DOHH2 (cell line): ENCODE measurements around the gene MYO1D.

Experiments used
- H3F3A ChIP-seq: fragments of 200-600 bp; sonication (generic), shearing (Covaris generic); 2 replicates; pipeline ENCODE4 v1.6.0; 2016; ENCODE audit warnings: antibody characterized with exemption, mild to moderate bottlenecking; ENCODE audit not compliant: control insufficient read depth, insufficient read depth
- H3K27ac ChIP-seq: fragments of 200-600 bp; sonication (generic); 2 replicates; pipeline ENCODE4 v1.5.1; 2014; ENCODE audit warnings: low read depth, mild to moderate bottlenecking, low read length, moderate library complexity
- H3K27me3 ChIP-seq: fragments of 200-600 bp; sonication (generic); 2 replicates; pipeline ENCODE4 v1.6.1; 2014; ENCODE audit warnings: mild to moderate bottlenecking, low read length, mixed read lengths; ENCODE audit not compliant: control insufficient read depth
- H3K36me3 ChIP-seq: fragments of 200-600 bp; sonication (generic); 2 replicates; pipeline ENCODE4 v1.6.1; 2014; ENCODE audit warnings: mild to moderate bottlenecking, low read length, moderate library complexity, mixed read lengths; ENCODE audit not compliant: control insufficient read depth
- H3K4me1 ChIP-seq: fragments of 200-600 bp; sonication (generic); 2 replicates; pipeline ENCODE4 v1.6.1; 2014; ENCODE audit warnings: mild to moderate bottlenecking, low read length, mixed read lengths; ENCODE audit not compliant: control insufficient read depth
- H3K4me2 ChIP-seq: fragments of 200-600 bp; sonication (generic); 2 replicates; pipeline ENCODE4 v1.6.0; 2014; ENCODE audit warnings: mild to moderate bottlenecking, low read length, moderate library complexity
- H3K4me3 ChIP-seq: fragments of 200-600 bp; sonication (generic); 2 replicates; pipeline ENCODE4 v1.5.1; 2014; ENCODE audit warnings: mild to moderate bottlenecking, low read length, mixed read lengths
- H3K79me2 ChIP-seq: fragments of 200-600 bp; sonication (generic); 2 replicates; pipeline ENCODE4 v1.6.1; 2014; ENCODE audit warnings: mild to moderate bottlenecking, low read length, mixed read lengths; ENCODE audit not compliant: control insufficient read depth
- H3K9me2 ChIP-seq: fragments of 200-600 bp; sonication (generic); replicated peaks from 2 replicates; pipeline ENCODE4 v1.6.1; 2014; ENCODE audit warnings: mild to moderate bottlenecking, low read length, mixed read lengths; ENCODE audit not compliant: control insufficient read depth
- H3K9me3 ChIP-seq: fragments of 200-600 bp; sonication (generic); 2 replicates; pipeline ENCODE4 v1.6.1; 2014; ENCODE audit warnings: antibody characterized with exemption, low read length, mixed read lengths; ENCODE audit not compliant: control insufficient read depth, insufficient read depth
- H4K20me1 ChIP-seq: fragments of 200-600 bp; sonication (generic); 2 replicates; pipeline ENCODE4 v1.6.0; 2014; ENCODE audit warnings: low read depth, mild to moderate bottlenecking, antibody characterized with exemption, low read length, moderate library complexity; ENCODE audit not compliant: control insufficient read depth, insufficient read depth
- EZH2phosphoT487 ChIP-seq: fragments of 200-600 bp; sonication (generic); IDR thresholded peaks from 2 replicates; pipeline ENCODE4 v1.6.1; 2017; ENCODE audit warnings: borderline replicate concordance, mild to moderate bottlenecking, antibody characterized with exemption, low read length, moderate library complexity, mixed read lengths
- TF ChIP-seq, protein P1 (sequence below): fragments of 200-600 bp; sonication (generic); IDR thresholded peaks from one replicate; pipeline ENCODE4 v1.5.1; 2014; ENCODE audit warnings: antibody characterized with exemption, mild to moderate bottlenecking, low read depth, low read length; ENCODE audit not compliant: poor library complexity, severe bottlenecking

MYO1D gene

DNA sequence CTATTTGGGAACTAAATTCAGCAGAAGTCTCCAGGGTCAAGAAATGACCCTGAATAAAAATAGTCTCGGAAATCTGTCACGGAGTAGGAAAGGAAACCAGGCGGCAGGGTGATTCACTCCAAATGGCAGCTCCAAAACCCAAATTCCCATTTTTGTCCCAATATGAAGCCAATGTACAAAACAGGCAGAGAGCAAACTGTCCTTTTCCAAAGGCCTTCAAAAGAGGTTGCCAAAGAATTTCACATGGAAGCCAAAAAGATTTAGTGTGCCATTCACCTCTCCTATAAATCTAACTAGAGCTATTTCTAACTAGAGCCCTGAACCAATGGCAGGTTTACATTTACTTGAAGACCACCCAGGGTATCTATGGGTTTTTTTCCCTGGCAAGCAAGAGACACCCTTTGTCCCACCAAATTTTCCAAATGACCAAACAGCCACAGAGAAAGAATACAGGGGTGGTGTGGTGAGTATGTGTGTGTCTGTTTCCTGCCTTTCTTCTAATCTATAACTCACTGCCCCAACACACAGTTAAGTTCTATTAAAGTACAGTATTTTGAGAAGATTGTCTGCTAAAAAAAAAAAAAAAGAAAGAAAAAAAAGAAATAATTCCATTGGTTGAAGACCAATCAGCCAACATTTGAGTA is 6.8 kb downstream of the MYO1D start:
- Histone ChIP-seq H3K79me2 (no peaks in the 10 kb centered on the region), H3K4me3 (no peak overlapping the region), H3K27ac (no peak overlapping the region), H4K20me1 (no peaks in the 10 kb centered on the region), H3K36me3 (no peaks in the 10 kb centered on the region), H3K4me2 (no peak overlapping the region), H3K4me1 (no peaks in the 10 kb centered on the region), H3F3A (no peaks in the 10 kb centered on the region), H3K9me2 (no peaks in the 10 kb centered on the region), H3K9me3 (no peaks in the 10 kb centered on the region), H3K27me3 (peaks cover 16% of the 10 kb centered on the region; the same call in 1 of the 2 replicates)
- TF ChIP-seq, protein P1, sequence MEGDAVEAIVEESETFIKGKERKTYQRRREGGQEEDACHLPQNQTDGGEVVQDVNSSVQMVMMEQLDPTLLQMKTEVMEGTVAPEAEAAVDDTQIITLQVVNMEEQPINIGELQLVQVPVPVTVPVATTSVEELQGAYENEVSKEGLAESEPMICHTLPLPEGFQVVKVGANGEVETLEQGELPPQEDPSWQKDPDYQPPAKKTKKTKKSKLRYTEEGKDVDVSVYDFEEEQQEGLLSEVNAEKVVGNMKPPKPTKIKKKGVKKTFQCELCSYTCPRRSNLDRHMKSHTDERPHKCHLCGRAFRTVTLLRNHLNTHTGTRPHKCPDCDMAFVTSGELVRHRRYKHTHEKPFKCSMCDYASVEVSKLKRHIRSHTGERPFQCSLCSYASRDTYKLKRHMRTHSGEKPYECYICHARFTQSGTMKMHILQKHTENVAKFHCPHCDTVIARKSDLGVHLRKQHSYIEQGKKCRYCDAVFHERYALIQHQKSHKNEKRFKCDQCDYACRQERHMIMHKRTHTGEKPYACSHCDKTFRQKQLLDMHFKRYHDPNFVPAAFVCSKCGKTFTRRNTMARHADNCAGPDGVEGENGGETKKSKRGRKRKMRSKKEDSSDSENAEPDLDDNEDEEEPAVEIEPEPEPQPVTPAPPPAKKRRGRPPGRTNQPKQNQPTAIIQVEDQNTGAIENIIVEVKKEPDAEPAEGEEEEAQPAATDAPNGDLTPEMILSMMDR: no peak
- no peak for TF ChIP-seq EZH2phosphoT487

DNA sequence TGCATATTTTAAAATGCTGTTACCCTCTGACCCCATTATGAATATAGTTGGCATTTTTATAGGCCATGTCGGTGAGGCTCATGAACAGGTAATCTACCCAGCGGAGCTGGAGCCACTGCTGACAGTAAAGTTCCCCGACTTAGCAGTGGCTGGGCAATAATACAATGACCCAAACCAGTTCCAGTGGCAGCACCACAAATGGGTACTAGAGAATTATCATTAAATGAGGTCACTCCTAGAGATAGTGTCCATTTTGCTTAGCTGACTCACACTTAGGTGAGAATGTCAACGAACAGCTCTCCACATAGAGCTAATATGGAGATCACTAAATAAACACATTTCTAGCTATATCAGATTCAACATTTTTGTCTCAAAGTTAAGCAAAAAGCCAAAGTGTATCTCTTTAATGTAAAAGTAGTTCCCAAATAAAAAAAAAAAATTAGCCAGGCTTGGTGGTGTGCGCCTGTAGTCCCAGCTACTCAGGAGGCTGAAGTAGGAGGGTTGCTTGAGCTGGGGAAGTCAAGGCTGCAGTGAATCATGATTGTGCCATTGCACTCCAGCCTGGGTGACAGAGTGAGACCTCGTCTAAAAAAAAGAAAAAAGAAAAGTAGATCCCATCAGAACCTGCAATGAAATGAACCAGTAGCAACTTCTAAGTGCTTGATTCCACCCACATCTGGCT is 7.4 kb downstream of the MYO1D start:
- H4K20me1 ChIP-seq: no peaks in the 10 kb centered on the region
- TF ChIP-seq, protein P1: no peak
- TF ChIP-seq EZH2phosphoT487: no peak
- peaks cover 14% of the 10 kb centered on the region; the same call in 1 of the 2 replicates for H3K27me3 ChIP-seq
- H3K9me2 ChIP-seq: no peaks in the 10 kb centered on the region
- H3K4me1 ChIP-seq: no peaks in the 10 kb centered on the region
- no peak overlapping the region for H3K4me3 ChIP-seq
- H3K9me3 ChIP-seq: no peaks in the 10 kb centered on the region
- no peaks in the 10 kb centered on the region for H3F3A ChIP-seq
- H3K27ac ChIP-seq: no peak overlapping the region
- no peaks in the 10 kb centered on the region for H3K79me2 ChIP-seq
- no peaks in the 10 kb centered on the region for H3K36me3 ChIP-seq
- no peak overlapping the region for H3K4me2 ChIP-seq

DNA sequence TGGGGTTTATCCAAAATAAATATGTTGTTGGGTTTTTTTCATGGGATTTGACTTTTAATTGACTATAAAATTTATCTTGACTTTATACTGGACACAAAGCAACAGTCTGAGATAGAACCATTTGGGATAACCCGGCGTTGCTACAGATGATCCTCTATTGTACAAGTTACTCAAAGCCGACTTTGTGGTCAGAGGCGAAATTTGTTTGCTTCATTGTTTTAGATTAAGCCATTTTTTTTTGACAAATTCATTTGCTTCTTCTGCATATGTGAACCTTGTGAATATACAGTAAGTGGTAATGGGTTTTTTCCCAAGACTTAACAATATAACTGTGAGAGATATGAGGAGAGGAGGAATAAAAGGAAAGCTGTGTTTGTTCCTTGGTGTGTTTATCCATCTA is 11.8 kb downstream of the MYO1D start:
- TF ChIP-seq, protein P1: no peak
- no peak for TF ChIP-seq EZH2phosphoT487
- Histone ChIP-seq H3K9me2 (no peaks in the 10 kb centered on the region), H3K27ac (no peak overlapping the region), H3K27me3 (peaks cover 6% of the 10 kb centered on the region; the same call in 1 of the 2 replicates), H3K4me2 (no peak overlapping the region), H3K4me3 (no peak overlapping the region), H3F3A (no peaks in the 10 kb centered on the region), H3K36me3 (no peaks in the 10 kb centered on the region), H3K4me1 (no peaks in the 10 kb centered on the region), H3K79me2 (no peaks in the 10 kb centered on the region), H4K20me1 (no peaks in the 10 kb centered on the region), H3K9me3 (no peaks in the 10 kb centered on the region)
